Upper lobe of left lung (tissue), 4 donors: ENCODE data around the gene SV2C.

Experiments used
- CTCF ChIP-seq, 6 experiments: fragments of 450-650 bp in 4 of 6; fragments of 200-600 bp in 2 of 6; sonication (generic) in 2 of 6; IDR thresholded peaks; one replicate each; pipeline ENCODE4 v1.5.1; 2016 to 2019; ENCODE audit warnings: antibody characterized with exemption in 6 of 6
- EP300 ChIP-seq, 4 donors: sonication (generic); formaldehyde crosslinking; IDR thresholded peaks; one replicate each; pipeline ENCODE4 v1.5.1; 2017; ENCODE audit warnings: antibody characterized with exemption in 4 of 4, control low read depth in 2 of 4
- POLR2A ChIP-seq, 4 donors: fragments of 450-650 bp; IDR thresholded peaks; one replicate each; pipeline ENCODE4 v1.5.1; 2016 to 2017; ENCODE audit warnings: antibody characterized with exemption in 4 of 4, mild to moderate bottlenecking in 2 of 4

GRCh38 chr5:76144513-76145274, 61.5 kb downstream of the SV2C start:
- TF ChIP-seq POLR2A (IDR thresholded peaks at IDR 0.05): no peak
- no peak for TF ChIP-seq CTCF (IDR thresholded peaks at IDR 0.05)
- TF ChIP-seq EP300 (IDR thresholded peaks at IDR 0.05): no peak
